ENCODE results near the gene MYLK3. TPM values are rescaled to one million over a fixed set of nuclear protein-coding genes. Genes with fewer than 3 reads are reported as not detected.

MYLK3 gene
- total and polyA plus RNA-seq, 7 donors, result 1.4 to 41.1 (median 13.2) TPM

DNA sequence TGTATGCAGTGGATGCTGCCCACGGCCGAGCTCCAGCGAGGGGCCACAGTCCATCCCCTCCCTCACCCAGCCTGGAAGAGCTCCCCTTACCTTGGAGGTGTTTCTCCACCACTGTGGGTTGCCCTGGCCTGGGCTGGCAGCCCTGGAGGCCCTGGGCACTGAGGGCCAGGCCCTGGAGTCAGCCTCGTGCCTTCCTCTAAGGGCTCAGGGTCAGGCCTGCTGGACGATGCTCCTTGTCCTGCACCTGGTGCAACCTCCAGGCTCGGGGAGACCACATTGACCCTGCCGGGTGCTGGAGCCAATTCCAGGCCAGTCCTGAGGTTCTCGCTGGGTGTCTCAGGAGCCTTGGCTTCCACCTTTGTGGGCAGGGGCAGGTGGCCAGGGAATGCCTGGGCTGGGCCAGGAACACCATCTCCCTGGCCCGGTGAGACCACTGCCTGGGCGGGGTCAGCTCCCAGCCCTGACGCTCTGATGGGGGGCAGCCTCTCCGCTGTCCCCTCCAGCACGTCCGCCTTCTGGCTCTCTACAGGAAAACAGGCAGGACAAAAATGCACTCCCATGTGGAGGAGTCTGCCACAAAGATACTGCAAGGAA, 10.4 kb downstream of the MYLK3 start:
- DNase-seq (no peak), ATAC-seq (peak in 2 of 4 donors; percentile 23 to 39)
- no peaks in the 10 kb centered on the region for H3K36me3 ChIP-seq (ENCODE audit: insufficient read depth in 1 of 2, low read depth in 1 of 2)
- H3K4me3 ChIP-seq, result no peak overlapping the region
- H3K27ac ChIP-seq, result no peak overlapping the region
- 65 to 73% (median 71%) methylated on average over 14 of the region's 14 CpGs for WGBS, 3 donors
- intact Hi-C loops (cut with DNase I), result no loop called here
- peaks cover 3% of the 10 kb centered on the region for H3K4me1 ChIP-seq
- TF ChIP-seq CTCF (IDR thresholded peaks at IDR 0.05), result no peak
- H3K27me3 ChIP-seq (ENCODE audit: insufficient read depth in 3 of 3, low read length in 2 of 3), result no peaks in the 10 kb centered on the region
- no peaks in the 10 kb centered on the region for H3K9me3 ChIP-seq

- no peaks in the 10 kb centered on the region for H3K36me3 ChIP-seq (ENCODE audit: insufficient read depth in 1 of 2, low read depth in 1 of 2)
- 56 to 66% (median 58%) methylated on average over 11 to 12 of the region's 12 CpGs for WGBS, 3 donors
- peak overlapping the region; percentile 4 for H3K27ac ChIP-seq
- ATAC-seq (peak; percentile 29 to 66 (median 48)), DNase-seq (no peak)
- H3K4me3 ChIP-seq, result no peak overlapping the region
- H3K4me1 ChIP-seq, result no peaks in the 10 kb centered on the region
- H3K9me3 ChIP-seq, result no peaks in the 10 kb centered on the region
- intact Hi-C loops (cut with DNase I), result no loop called here
- no peaks in the 10 kb centered on the region for H3K27me3 ChIP-seq (ENCODE audit: insufficient read depth in 3 of 3, low read length in 2 of 3)
- TF ChIP-seq CTCF (IDR thresholded peaks at IDR 0.05), result no peak
Observed at GRCh38 chr16:46736695-46737094, 11.4 kb downstream of the MYLK3 start.

- Histone ChIP-seq H3K4me3 (no peak overlapping the region), H3K9me3 (no peaks in the 10 kb centered on the region), H3K36me3 (ENCODE audit: insufficient read depth in 1 of 2, low read depth in 1 of 2) (peaks cover 0 to 6% of the 10 kb centered on the region in 2 donors), H3K4me1 (no peaks in the 10 kb centered on the region), H3K27ac (no peak overlapping the region), H3K27me3 (ENCODE audit: insufficient read depth in 3 of 3, low read length in 2 of 3) (no peaks in the 10 kb centered on the region)
- ATAC-seq (no peak), DNase-seq (no peak)
- TF ChIP-seq CTCF (IDR thresholded peaks at IDR 0.05), result no peak
- 79 to 83% (median 82%) methylated on average over 9 of the region's 9 CpGs for WGBS, 3 donors
- intact Hi-C loops (cut with DNase I), result no loop called here
Observed at GRCh38 chr16:46733319-46733830, 14.8 kb downstream of the MYLK3 start.

- H3K36me3 ChIP-seq (ENCODE audit: insufficient read depth in 1 of 2, low read depth in 1 of 2), result peaks cover 0 to 6% of the 10 kb centered on the region in 2 donors
- no peaks in the 10 kb centered on the region for H3K4me1 ChIP-seq
- H3K27ac ChIP-seq, result no peak overlapping the region
Observed at GRCh38 chr16:46732561-46732960, 15.6 kb downstream of the MYLK3 start.

More at GRCh38 chr16:46732561-46732960, 15.6 kb downstream of the MYLK3 start:
- no peaks in the 10 kb centered on the region for H3K27me3 ChIP-seq (ENCODE audit: insufficient read depth in 3 of 3, low read length in 2 of 3)
- no peak for ATAC-seq
- no peak for DNase-seq
- intact Hi-C loops (cut with DNase I), result no loop called here
- no peaks in the 10 kb centered on the region for H3K9me3 ChIP-seq
- no peak overlapping the region for H3K4me3 ChIP-seq
- WGBS, 3 donors, result 88 to 98% (median 89%) methylated on average over 4 of the region's 4 CpGs
- TF ChIP-seq CTCF (IDR thresholded peaks at IDR 0.05), result no peak
